T-cell (primary cell): ENCODE data around the gene SLC2A13. TPM values are rescaled to one million over a fixed set of nuclear protein-coding genes. Genes with fewer than 3 reads are reported as not detected.
"Not testable (repeated sequence)": the region's sequence is repeated elsewhere in the genome, so short reads cannot be mapped to it uniquely, and the experiment has no call there.

Source experiments
- ATAC-seq, 4 experiments: fragments of 200-7000 bp in 3 of 4; fragments of 150-1000 bp in 1 of 4; cut with Tn5 transposase; replicated peaks in 1 of 4; 1 replicate in 3 of 4; 2 replicates in 1 of 4; pipeline ENCODE4 v1.10.0; 2021; ENCODE audit warnings: moderate library complexity in 3 of 4, mild to moderate bottlenecking in 2 of 4, moderate number of reproducible peaks in 1 of 4
- CTCF ChIA-PET, 2 donors: fragments of 300-600 bp; sonication (Branson Sonifier 250); formaldehyde crosslinking; loops; one replicate each; lab custom pipeline; 2022; ENCODE audit warnings: antibody characterized with exemption in 2 of 2; lab: Charles Lee
- POLR2A ChIA-PET, 2 donors: fragments of 300-600 bp; sonication (Branson Sonifier 250); formaldehyde crosslinking; loops; one replicate each; lab custom pipeline; 2022; ENCODE audit warnings: antibody characterized with exemption in 2 of 2; lab: Charles Lee
- DNase-seq, 35 experiments: peaks; one replicate each; pipeline versions ENCODE4 v3.0.0 to v3.0.0-alpha.2; 2013 to 2023
- H3K27ac ChIP-seq: one replicate; pipeline ENCODE4 v1.5.1; 2013; ENCODE audit warnings: low read length
- H3K27me3 ChIP-seq, 2 experiments: replicated peaks in 1 of 2; 1 replicate in 1 of 2; 2 replicates in 1 of 2; pipeline versions ENCODE4 v1.6.1 to v1.7.0; 2013; ENCODE audit warnings: low read length in 1 of 2, mixed read lengths in 1 of 2; ENCODE audit not compliant: control insufficient read depth in 2 of 2, insufficient read depth in 2 of 2; ENCODE audit errors: extremely low read depth in 1 of 2
- H3K36me3 ChIP-seq, 2 donors: 1 replicate in 1 of 2; 2 replicates in 1 of 2; pipeline versions ENCODE4 v1.6.1 to v1.7.0; 2013; ENCODE audit warnings: low read length in 1 of 2; ENCODE audit not compliant: control insufficient read depth in 2 of 2, insufficient read depth in 1 of 2; ENCODE audit errors: extremely low read depth in 1 of 2
- H3K4me1 ChIP-seq, 2 experiments: 1 replicate in 1 of 2; 2 replicates in 1 of 2; pipeline versions ENCODE4 v1.6.1 to v1.7.0; 2013; ENCODE audit warnings: low read length in 2 of 2, mixed read lengths in 1 of 2; ENCODE audit not compliant: insufficient read depth in 2 of 2, control insufficient read depth in 1 of 2; ENCODE audit errors: extremely low read depth in 1 of 2
- H3K4me3 ChIP-seq, 2 donors: 1 replicate in 1 of 2; 2 replicates in 1 of 2; pipeline versions ENCODE4 v1.5.1 to v1.7.0; 2013; ENCODE audit warnings: mild to moderate bottlenecking in 2 of 2, low read length in 1 of 2, moderate library complexity in 1 of 2; ENCODE audit not compliant: control insufficient read depth in 1 of 2; ENCODE audit errors: extremely low read depth in 1 of 2
- H3K9me3 ChIP-seq: 2 replicates; pipeline ENCODE4 v1.7.0; 2013
- H3K27ac Mint-ChIP-seq, 2 donors: one replicate each; pipeline ENCODE4 v1.8.0; 2020 to 2021; ENCODE audit warnings: mild to moderate bottlenecking in 2 of 2, mixed read lengths in 2 of 2
- H3K27me3 Mint-ChIP-seq, 2 donors: one replicate each; pipeline ENCODE4 v1.8.0; 2021 to 2022; ENCODE audit warnings: mixed read lengths in 2 of 2
- H3K36me3 Mint-ChIP-seq: one replicate; pipeline ENCODE4 v1.8.0; 2021; ENCODE audit warnings: mixed read lengths
- H3K4me1 Mint-ChIP-seq, 3 donors: one replicate each; pipeline ENCODE4 v1.8.0; 2020 to 2022; ENCODE audit warnings: mixed read lengths in 3 of 3, mild to moderate bottlenecking in 1 of 3
- H3K4me3 Mint-ChIP-seq, 3 donors: one replicate each; pipeline ENCODE4 v1.8.0; 2020 to 2022; ENCODE audit warnings: mild to moderate bottlenecking in 3 of 3, mixed read lengths in 3 of 3, moderate library complexity in 3 of 3
- H3K9me3 Mint-ChIP-seq, 3 donors: one replicate each; pipeline ENCODE4 v1.8.0; 2020 to 2022; ENCODE audit warnings: mixed read lengths in 3 of 3
- WGBS: methylation state at CpG from one replicate; pipeline ENCODE4 v1.1.5; 2013; ENCODE audit warnings: missing lambda C conversion rate; ENCODE audit not compliant: insufficient coverage; 5-methylcytosine and 5-hydroxymethylcytosine counted together
- total RNA-seq, 35 experiments: library from RNA in 6 of 35; stranded (reverse) in 6 of 35; fragments of 120-200 nt in 1 of 35; gene quantifications; one replicate each; pipeline versions ENCODE4 v1.2.1 to v1.2.4 and lab custom pipeline; 2013 to 2026

SLC2A13 gene
- total RNA-seq, 5 donors from 2014 or later (not counting 1 experiment from before 2014, with no cell fraction given), result 4.2 to 6.0 (median 5.1) TPM

DNA sequence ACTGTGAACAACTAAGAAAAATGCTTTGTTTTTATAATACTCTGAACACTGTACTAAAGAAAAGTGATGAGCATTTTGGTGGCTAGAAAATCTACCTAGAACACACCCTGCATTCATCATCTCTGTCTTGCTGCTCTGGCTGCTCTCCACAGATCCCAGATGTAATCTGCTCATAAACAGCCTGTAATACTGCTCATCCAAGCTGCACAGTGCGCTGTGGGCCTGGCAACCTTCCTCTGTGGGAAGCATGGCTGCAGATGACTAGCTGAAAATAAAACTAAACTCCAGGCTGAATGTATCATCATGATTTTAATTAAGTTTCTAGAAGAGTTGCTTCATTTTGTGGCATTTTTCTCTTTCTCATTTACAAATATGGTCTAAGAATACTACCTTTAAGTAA, 200.7 kb downstream of the SLC2A13 start:
- Histone ChIP-seq H3K27ac (no peak overlapping the region), H3K9me3 (no peaks in the 10 kb centered on the region), H3K27me3 (no peaks in the 10 kb centered on the region), H3K36me3 (no peaks in the 10 kb centered on the region), H3K4me1 (no peaks in the 10 kb centered on the region), H3K4me3 (no peak overlapping the region)
- WGBS, result no CpG with 5 or more reads among the region's 1 CpG
- Mint-ChIP-seq H3K27me3 (no peaks in the 10 kb centered on the region), H3K27ac (no peak overlapping the region), H3K4me1 (no peaks in the 10 kb centered on the region), H3K4me3 (no peak overlapping the region), H3K9me3 (peaks cover 0 to 4% (median 0%) of the 10 kb centered on the region in 3 donors), H3K36me3 (no peaks in the 10 kb centered on the region)
- ATAC-seq (no peak), DNase-seq (no peak)
- CTCF ChIA-PET, result no interaction called here
- POLR2A ChIA-PET, result interaction anchor here in 1 of 2 donors (0.6 kb wide), 1 partner anchor 63 kb away, joined by 3 read pairs; no protein-coding TSS in a partner anchor

DNA sequence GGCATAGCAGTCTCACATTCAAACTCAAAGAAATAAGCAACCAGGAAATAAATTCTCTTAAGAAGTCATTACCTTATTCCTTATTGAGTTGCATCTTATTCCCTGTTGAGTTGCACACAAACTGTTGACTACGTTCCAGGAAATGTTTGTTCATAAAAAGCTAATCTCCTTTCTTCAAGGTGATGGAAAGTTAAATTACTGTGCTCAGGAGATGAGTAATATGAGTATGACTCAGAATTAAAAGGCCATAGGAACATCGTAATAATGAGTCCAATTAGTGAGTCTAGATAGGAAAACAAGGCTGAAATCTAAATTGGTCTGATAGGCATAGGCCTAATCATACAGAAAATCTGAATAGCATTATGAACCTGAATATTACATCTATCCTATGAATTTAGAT, 203.1 kb downstream of the SLC2A13 start:
- Mint-ChIP-seq H3K27me3 (no peaks in the 10 kb centered on the region), H3K4me3 (no peak overlapping the region), H3K4me1 (no peaks in the 10 kb centered on the region), H3K27ac (no peak overlapping the region), H3K36me3 (no peaks in the 10 kb centered on the region), H3K9me3 (peaks cover 0 to 5% (median 4%) of the 10 kb centered on the region in 3 donors)
- Histone ChIP-seq H3K9me3 (no peaks in the 10 kb centered on the region), H3K36me3 (no peaks in the 10 kb centered on the region), H3K4me1 (no peaks in the 10 kb centered on the region), H3K27ac (no peak overlapping the region), H3K27me3 (no peaks in the 10 kb centered on the region), H3K4me3 (no peak overlapping the region)
- DNase-seq (no peak), ATAC-seq (no peak)
- ChIA-PET CTCF (no interaction called here), POLR2A (no interaction called here)
- no CpG with 5 or more reads among the region's 2 CpGs for WGBS

DNA sequence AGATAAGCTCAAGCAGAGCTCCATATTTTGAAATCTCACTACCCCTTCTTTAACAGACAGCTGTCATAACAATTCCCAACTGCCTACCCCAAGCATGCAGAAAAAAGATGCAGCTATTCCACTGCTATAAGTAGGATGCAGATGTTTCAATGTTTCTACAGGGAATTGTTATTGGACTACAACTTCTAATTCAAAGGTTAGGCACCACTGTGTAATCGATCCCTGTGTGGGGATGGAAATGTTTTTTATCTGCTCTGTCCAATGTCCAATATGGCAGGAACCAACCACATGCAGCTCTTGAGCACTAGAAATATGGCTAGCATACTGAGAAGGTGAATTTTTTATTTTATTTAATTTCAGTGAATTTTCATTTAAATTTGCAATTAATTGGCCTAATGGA, 208.6 kb downstream of the SLC2A13 start:
- ATAC-seq (no peak), DNase-seq (no peak)
- Mint-ChIP-seq H3K27me3 (no peaks in the 10 kb centered on the region), H3K4me1 (peaks cover 0 to 6% (median 0%) of the 10 kb centered on the region in 3 donors), H3K4me3 (no peak overlapping the region), H3K27ac (no peak overlapping the region), H3K9me3 (peaks cover 4 to 5% (median 4%) of the 10 kb centered on the region in 3 donors), H3K36me3 (no peaks in the 10 kb centered on the region)
- Histone ChIP-seq H3K27me3 (no peaks in the 10 kb centered on the region), H3K4me1 (no peaks in the 10 kb centered on the region), H3K9me3 (no peaks in the 10 kb centered on the region), H3K4me3 (no peak overlapping the region), H3K36me3 (no peaks in the 10 kb centered on the region), H3K27ac (no peak overlapping the region)
- no CpG with 5 or more reads among the region's 1 CpG for WGBS
- POLR2A ChIA-PET, result interaction anchor here in 1 of 2 donors (0.6 kb wide), 1 partner anchor 71 kb away, joined by 5 read pairs; no protein-coding TSS in a partner anchor
- CTCF ChIA-PET, result no interaction called here

DNA sequence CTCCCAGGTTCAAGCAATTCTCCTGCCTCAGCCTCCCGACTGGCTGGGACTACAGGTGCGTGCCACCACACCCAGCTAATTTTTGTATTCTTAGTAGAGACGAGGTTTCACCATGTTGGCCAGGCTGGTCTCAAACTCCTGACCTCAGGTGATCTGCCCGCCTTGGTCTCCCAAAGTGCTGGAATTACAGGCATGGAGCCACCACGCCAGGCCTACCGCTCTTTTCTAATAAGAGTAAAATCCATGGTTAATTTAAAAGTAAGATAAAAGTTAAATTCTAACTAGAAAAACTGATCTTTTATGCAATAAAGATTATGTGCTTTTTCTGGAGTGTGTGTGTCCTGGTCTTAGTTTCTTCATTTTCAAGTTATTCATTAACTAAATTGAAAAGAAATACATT, 212.5 kb downstream of the SLC2A13 start:
- H3K4me1 ChIP-seq, H3K27me3 ChIP-seq, DNase-seq, H3K4me1 Mint-ChIP-seq, H3K4me3 ChIP-seq, H3K36me3 Mint-ChIP-seq, H3K27me3 Mint-ChIP-seq, H3K4me3 Mint-ChIP-seq, POLR2A ChIA-PET, H3K27ac Mint-ChIP-seq, ATAC-seq, H3K27ac ChIP-seq, H3K9me3 ChIP-seq, H3K9me3 Mint-ChIP-seq, H3K36me3 ChIP-seq, CTCF ChIA-PET: not testable (repeated sequence)
- WGBS, result 90% methylated on average over 2 of the region's 6 CpGs

DNA sequence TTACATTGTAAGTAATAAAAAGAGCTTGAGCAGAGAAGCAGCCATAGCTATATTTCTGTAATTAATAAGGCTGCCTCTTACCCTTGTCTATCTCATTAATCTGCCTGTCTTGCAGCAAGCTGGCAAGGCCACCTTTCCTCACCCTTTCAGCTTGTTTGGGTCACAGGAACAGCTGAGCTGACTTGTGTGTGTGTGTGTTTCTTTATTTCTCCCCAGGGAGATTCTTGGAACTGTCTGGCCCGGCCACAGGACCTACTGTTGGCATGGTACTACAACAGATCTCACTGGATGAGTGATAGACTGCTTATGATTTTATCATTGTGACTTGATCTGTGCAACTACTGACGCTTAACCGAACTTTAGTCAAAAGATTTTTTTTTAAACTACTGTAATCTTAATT, 213.7 kb downstream of the SLC2A13 start:
- WGBS, result 67% methylated on average over 1 of the region's 3 CpGs
- H3K4me3 ChIP-seq, result no peak overlapping the region
- H3K9me3 ChIP-seq, result no peaks in the 10 kb centered on the region
- no peak overlapping the region for H3K27ac ChIP-seq
- no peak for DNase-seq
- ATAC-seq, result no peak
- H3K4me1 Mint-ChIP-seq, result peaks cover 0 to 6% (median 0%) of the 10 kb centered on the region in 3 donors
- no peaks in the 10 kb centered on the region for H3K27me3 ChIP-seq
- no peaks in the 10 kb centered on the region for H3K36me3 Mint-ChIP-seq
- ChIA-PET POLR2A (no interaction called here), CTCF (no interaction called here)
- no peak overlapping the region for H3K4me3 Mint-ChIP-seq
- no peaks in the 10 kb centered on the region for H3K36me3 ChIP-seq
- peaks cover 0 to 4% (median 0%) of the 10 kb centered on the region in 3 donors for H3K9me3 Mint-ChIP-seq
- no peaks in the 10 kb centered on the region for H3K4me1 ChIP-seq
- H3K27me3 Mint-ChIP-seq, result no peaks in the 10 kb centered on the region
- H3K27ac Mint-ChIP-seq, result no peak overlapping the region

DNA sequence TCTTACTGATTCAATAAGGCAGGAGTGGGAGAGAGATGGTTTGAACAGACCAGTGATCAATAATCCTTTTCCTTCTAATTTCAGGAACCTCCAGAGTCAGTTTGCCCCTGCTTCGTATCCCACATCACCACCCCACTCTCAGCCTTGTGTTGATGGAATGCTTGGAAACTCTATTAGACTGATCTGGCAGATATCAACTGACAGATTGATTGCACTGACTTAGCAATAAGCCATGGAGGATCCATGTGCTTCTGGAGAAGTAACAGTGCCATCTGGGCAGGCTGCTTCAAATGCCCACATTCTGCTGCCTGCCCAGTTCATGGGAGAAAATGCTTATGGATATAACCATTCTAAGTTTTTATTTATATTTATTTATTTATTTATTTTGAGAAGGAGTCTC, 218.0 kb downstream of the SLC2A13 start:
- Histone ChIP-seq H3K27ac (no peak overlapping the region), H3K27me3 (no peaks in the 10 kb centered on the region), H3K9me3 (no peaks in the 10 kb centered on the region), H3K4me3 (no peak overlapping the region), H3K36me3 (no peaks in the 10 kb centered on the region), H3K4me1 (no peaks in the 10 kb centered on the region)
- Mint-ChIP-seq H3K27me3 (no peaks in the 10 kb centered on the region), H3K36me3 (no peaks in the 10 kb centered on the region), H3K27ac (no peak overlapping the region), H3K4me3 (no peak overlapping the region), H3K9me3 (no peaks in the 10 kb centered on the region), H3K4me1 (no peaks in the 10 kb centered on the region)
- CTCF ChIA-PET, result no interaction called here
- no peak for DNase-seq
- no peak for ATAC-seq
- WGBS, result no CpG with 5 or more reads among the region's 1 CpG
- POLR2A ChIA-PET, result no interaction called here

DNA sequence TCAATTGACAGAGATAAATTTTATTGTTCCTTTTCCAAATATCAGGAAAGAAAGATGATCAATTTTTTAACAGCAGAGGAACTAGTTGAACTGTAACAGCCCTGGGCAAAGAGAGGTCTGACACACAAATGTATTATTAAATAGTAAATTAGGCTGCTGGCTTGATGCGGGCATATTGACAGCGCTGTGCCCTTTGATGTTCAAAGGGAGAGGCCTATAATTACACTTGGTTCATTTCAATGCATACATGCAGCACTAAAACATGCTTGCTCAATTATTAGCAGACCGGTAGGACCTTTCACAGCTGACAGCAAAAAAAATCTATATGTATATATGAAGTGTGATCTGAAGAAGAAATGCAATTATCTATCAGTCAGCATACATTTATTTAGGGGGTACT, 219.8 kb downstream of the SLC2A13 start:
- no peak overlapping the region for H3K4me3 ChIP-seq
- no peak for ATAC-seq
- H3K27ac ChIP-seq, result no peak overlapping the region
- Mint-ChIP-seq H3K27me3 (no peaks in the 10 kb centered on the region), H3K4me1 (no peaks in the 10 kb centered on the region), H3K36me3 (no peaks in the 10 kb centered on the region), H3K4me3 (no peak overlapping the region), H3K9me3 (peaks cover 0 to 5% (median 0%) of the 10 kb centered on the region in 3 donors), H3K27ac (no peak overlapping the region)
- ChIA-PET CTCF (no interaction called here), POLR2A (no interaction called here)
- no CpG with 5 or more reads among the region's 3 CpGs for WGBS
- no peaks in the 10 kb centered on the region for H3K9me3 ChIP-seq
- no peaks in the 10 kb centered on the region for H3K4me1 ChIP-seq
- DNase-seq, result no peak
- H3K36me3 ChIP-seq, result no peaks in the 10 kb centered on the region
- no peaks in the 10 kb centered on the region for H3K27me3 ChIP-seq
